Ishikawa (cell line): ENCODE measurements around the gene NMU.

Source experiments
- CEBPB ChIP-seq: IDR thresholded peaks from 2 replicates; pipeline ENCODE4 v1.6.1; 2012
- CREB1 ChIP-seq: IDR thresholded peaks from 2 replicates; pipeline ENCODE4 v1.6.1; 2012; ENCODE audit warnings: low read depth
- EGR1 ChIP-seq: IDR thresholded peaks from 2 replicates; pipeline ENCODE4 v1.6.1; 2012
- EP300 ChIP-seq: IDR thresholded peaks from 2 replicates; pipeline ENCODE4 v1.6.1; 2012; ENCODE audit warnings: borderline replicate concordance
- FOXM1 ChIP-seq: IDR thresholded peaks from 2 replicates; pipeline ENCODE4 v1.6.1; 2012; ENCODE audit warnings: low read depth, borderline replicate concordance
- NFIC ChIP-seq: IDR thresholded peaks from 2 replicates; pipeline ENCODE4 v1.6.1; 2012
- RAD21 ChIP-seq: IDR thresholded peaks from 2 replicates; pipeline ENCODE4 v1.6.1; 2012; ENCODE audit warnings: low read depth
- TAF1 ChIP-seq: IDR thresholded peaks from 2 replicates; pipeline ENCODE4 v1.6.1; 2012; ENCODE audit warnings: low read depth, mild to moderate bottlenecking
- TCF12 ChIP-seq: IDR thresholded peaks from 2 replicates; pipeline ENCODE4 v1.6.1; 2012; ENCODE audit warnings: low read depth
- TEAD4 ChIP-seq: IDR thresholded peaks from 2 replicates; pipeline ENCODE4 v1.6.1; 2012
- YY1 ChIP-seq: IDR thresholded peaks from 2 replicates; pipeline ENCODE4 v1.6.1; 2012; ENCODE audit warnings: low read depth
- ZBTB7A ChIP-seq: IDR thresholded peaks from 2 replicates; pipeline ENCODE4 v1.6.1; 2012; ENCODE audit warnings: low read depth
- TF ChIP-seq, protein P1 (sequence below): IDR thresholded peaks from 2 replicates; pipeline ENCODE4 v1.6.1; 2012; ENCODE audit warnings: low read depth, mild to moderate bottlenecking
- TF ChIP-seq, protein P2 (sequence below): IDR thresholded peaks from 2 replicates; pipeline ENCODE4 v1.6.1; 2012
- TF ChIP-seq, protein P3 (sequence below): IDR thresholded peaks from 2 replicates; pipeline ENCODE4 v1.6.1; 2012

Gene NMU

DNA sequence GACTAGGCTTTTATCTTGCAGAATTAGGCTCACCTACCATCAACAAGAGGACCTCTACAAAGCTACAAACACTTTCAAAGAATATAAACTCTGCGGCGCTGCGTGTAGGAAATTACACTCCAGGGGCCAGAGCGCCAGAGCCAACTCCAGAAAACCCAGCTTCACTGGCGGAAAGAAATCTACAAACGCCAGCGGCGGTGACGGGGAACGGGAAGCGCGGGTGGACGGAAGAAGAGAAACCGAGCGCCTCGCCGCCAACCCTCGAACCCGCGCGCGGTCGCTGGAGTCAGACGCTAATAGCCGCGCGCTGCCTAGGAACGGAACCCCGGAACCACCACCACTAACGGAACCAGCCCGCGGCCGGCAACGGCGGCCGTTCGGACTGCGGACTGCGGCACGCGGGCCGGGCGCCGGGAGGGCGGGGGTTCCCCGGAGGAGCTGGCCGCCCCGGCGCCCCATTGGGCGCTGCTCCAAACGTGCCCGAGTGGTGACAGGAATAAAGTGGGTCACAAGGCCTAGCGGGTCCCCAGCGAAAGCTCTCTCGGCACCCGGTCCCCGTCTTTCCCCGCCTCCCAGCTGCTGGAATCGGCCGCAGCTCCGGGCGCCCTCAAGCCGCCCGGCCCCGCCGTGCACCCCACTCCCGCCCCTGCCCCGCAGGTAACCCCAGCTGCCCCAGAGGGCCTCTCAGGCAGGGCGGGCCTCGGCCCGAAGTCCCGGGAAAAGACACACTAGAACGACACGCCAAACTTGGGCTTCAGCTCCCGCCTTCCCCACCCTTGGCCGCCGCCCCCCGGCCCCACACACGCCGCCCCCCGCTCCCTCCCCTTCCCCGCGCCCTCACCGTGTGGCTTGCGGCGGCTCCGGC, 90.2 kb downstream of the NMU start:
- TF ChIP-seq YY1, result no peak
- no peak for TF ChIP-seq FOXM1
- TF ChIP-seq TCF12, result peak; percentile 37; the same call in 1 of the 2 replicates
- TF ChIP-seq NFIC, result 0 out of 2 replicates have a peak, but pooled peaks have one; percentile 11
- no peak for TF ChIP-seq CEBPB
- TF ChIP-seq EGR1, result no peak
- TF ChIP-seq TEAD4, result peak; percentile 5; the same call in 1 of the 2 replicates
- TF ChIP-seq, protein P1, sequence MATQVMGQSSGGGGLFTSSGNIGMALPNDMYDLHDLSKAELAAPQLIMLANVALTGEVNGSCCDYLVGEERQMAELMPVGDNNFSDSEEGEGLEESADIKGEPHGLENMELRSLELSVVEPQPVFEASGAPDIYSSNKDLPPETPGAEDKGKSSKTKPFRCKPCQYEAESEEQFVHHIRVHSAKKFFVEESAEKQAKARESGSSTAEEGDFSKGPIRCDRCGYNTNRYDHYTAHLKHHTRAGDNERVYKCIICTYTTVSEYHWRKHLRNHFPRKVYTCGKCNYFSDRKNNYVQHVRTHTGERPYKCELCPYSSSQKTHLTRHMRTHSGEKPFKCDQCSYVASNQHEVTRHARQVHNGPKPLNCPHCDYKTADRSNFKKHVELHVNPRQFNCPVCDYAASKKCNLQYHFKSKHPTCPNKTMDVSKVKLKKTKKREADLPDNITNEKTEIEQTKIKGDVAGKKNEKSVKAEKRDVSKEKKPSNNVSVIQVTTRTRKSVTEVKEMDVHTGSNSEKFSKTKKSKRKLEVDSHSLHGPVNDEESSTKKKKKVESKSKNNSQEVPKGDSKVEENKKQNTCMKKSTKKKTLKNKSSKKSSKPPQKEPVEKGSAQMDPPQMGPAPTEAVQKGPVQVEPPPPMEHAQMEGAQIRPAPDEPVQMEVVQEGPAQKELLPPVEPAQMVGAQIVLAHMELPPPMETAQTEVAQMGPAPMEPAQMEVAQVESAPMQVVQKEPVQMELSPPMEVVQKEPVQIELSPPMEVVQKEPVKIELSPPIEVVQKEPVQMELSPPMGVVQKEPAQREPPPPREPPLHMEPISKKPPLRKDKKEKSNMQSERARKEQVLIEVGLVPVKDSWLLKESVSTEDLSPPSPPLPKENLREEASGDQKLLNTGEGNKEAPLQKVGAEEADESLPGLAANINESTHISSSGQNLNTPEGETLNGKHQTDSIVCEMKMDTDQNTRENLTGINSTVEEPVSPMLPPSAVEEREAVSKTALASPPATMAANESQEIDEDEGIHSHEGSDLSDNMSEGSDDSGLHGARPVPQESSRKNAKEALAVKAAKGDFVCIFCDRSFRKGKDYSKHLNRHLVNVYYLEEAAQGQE, result no peak
- no peak for TF ChIP-seq RAD21
- TF ChIP-seq, protein P2, sequence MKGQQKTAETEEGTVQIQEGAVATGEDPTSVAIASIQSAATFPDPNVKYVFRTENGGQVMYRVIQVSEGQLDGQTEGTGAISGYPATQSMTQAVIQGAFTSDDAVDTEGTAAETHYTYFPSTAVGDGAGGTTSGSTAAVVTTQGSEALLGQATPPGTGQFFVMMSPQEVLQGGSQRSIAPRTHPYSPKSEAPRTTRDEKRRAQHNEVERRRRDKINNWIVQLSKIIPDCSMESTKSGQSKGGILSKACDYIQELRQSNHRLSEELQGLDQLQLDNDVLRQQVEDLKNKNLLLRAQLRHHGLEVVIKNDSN, result no peak
- no peak for TF ChIP-seq CREB1
- peak; percentile 61; the same call in 1 of the 2 replicates for TF ChIP-seq TAF1
- peak; percentile 19; the same call in 1 of the 2 replicates for TF ChIP-seq ZBTB7A
- TF ChIP-seq, protein P3, sequence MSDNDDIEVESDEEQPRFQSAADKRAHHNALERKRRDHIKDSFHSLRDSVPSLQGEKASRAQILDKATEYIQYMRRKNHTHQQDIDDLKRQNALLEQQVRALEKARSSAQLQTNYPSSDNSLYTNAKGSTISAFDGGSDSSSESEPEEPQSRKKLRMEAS, result no peak; the same call in 1 of the 2 replicates
- no peak; the same call in 1 of the 2 replicates for TF ChIP-seq EP300
